DND-41 (cell line): ENCODE results near the gene CREBBP.

ENCODE experiments used
- EZH2 ChIP-seq: IDR thresholded peaks from 3 replicates; pipeline ENCODE4 v1.6.1; 2012; ENCODE audit warnings: borderline replicate concordance, low read depth, mild to moderate bottlenecking, moderate library complexity, low read length, inconsistent platforms; ENCODE audit not compliant: severe bottlenecking
- TF ChIP-seq, protein P1 (sequence below): IDR thresholded peaks from 2 replicates; pipeline ENCODE4 v1.5.1; 2012; ENCODE audit warnings: borderline replicate concordance, low read length, moderate library complexity, mild to moderate bottlenecking; ENCODE audit not compliant: poor library complexity, severe bottlenecking; ENCODE audit errors: extremely low read depth

DNA sequence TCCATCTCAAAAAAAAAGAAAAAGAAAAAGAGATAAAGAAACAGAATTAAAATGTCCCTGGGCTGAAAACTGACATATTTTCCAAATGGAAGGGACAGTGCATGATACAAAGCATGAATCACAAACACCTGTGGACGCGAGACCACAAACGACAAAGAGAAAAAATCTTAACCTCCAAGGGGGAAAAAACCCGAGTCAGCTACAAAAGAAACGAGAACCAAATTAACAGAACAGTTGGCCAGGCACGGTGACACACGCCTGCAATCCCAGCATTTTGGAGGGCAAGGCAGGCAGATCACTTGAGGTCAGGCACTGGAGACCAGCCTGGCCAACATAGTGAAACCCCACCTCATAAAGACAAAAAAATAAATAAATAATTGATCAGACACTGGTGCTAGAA lies 165.1 kb downstream of the CREBBP start:
- TF ChIP-seq, protein P1, sequence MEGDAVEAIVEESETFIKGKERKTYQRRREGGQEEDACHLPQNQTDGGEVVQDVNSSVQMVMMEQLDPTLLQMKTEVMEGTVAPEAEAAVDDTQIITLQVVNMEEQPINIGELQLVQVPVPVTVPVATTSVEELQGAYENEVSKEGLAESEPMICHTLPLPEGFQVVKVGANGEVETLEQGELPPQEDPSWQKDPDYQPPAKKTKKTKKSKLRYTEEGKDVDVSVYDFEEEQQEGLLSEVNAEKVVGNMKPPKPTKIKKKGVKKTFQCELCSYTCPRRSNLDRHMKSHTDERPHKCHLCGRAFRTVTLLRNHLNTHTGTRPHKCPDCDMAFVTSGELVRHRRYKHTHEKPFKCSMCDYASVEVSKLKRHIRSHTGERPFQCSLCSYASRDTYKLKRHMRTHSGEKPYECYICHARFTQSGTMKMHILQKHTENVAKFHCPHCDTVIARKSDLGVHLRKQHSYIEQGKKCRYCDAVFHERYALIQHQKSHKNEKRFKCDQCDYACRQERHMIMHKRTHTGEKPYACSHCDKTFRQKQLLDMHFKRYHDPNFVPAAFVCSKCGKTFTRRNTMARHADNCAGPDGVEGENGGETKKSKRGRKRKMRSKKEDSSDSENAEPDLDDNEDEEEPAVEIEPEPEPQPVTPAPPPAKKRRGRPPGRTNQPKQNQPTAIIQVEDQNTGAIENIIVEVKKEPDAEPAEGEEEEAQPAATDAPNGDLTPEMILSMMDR = no peak
- TF ChIP-seq EZH2 = no peak
